ENCODE measurements around the gene MAD1L1. TPM values are rescaled to one million over a fixed set of nuclear protein-coding genes. Genes with fewer than 3 reads are reported as not detected.

MAD1L1 gene
- total and polyA plus RNA-seq, 8 donors, result 12.8 to 469 (median 27.3) TPM

DNA sequence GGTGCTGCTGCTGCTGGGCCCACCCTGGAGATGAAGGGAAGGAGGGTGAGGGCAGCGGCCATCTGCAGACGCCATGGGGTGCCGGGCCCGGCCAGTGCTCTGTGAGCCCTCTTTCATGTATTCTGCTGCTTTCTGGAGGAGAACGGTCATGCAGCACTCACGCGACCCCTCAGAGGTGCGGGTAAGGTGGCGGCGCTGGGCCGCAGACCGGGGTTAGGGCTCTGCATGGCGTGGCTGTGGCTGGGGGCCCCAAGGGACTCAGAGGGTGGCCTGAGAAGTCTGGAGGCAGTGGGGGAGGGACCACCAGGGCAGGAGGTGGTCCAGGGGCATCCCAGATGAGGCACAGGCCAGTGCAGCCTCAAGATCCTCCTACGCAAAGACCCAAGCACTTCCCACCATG lies 287.2 kb downstream of the MAD1L1 start:
- no peaks in the 10 kb centered on the region for H3K27me3 ChIP-seq
- peaks cover 0 to 19% (median under 1%) of the 10 kb centered on the region in 4 donors for H3K4me1 ChIP-seq
- 83 to 85% (median 83%) methylated on average over 13 to 14 of the region's 14 CpGs for WGBS, 5 donors
- H3K36me3 ChIP-seq, result peaks cover 0 to 8% (median 0%) of the 10 kb centered on the region in 4 donors
- no peak overlapping the region for H3K27ac ChIP-seq
- no peak overlapping the region for H3K4me3 ChIP-seq
- H3K9me3 ChIP-seq, result no peaks in the 10 kb centered on the region
- no peak for DNase-seq
- intact Hi-C loops (cut with DNase I; ENCODE audit: low total_unique reads), result no loop called here
- TF ChIP-seq POLR2AphosphoS5 (IDR thresholded peaks at IDR 0.05), result no peak

DNA sequence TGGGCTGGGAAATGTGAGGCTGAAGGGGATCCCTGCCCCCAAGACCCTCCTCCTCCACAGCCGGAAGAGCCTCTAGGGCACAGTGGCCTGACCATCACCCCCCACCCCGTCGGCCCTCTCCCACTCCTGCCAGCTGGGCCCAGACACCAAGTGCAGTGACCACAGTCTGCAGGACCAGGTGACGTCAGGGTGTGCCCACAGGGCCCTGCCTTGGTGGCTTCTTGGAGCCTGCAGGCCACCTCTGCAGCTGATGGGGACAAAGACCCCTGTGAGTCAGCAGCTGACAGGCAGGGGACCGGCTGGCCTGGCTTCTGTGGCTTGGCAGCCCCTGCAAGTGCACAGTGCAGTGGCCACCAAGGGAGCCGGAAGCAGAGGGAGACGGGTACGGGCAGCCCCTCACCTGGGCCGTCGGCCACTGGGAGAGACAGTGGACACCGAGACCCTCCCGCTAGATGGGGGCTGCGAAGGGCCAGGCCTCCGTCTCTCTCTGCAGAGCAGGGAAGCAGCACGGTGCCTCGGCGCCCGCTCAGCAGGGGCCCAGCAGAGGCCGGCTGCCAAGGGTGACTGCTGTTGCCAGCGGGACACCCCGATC lies 288.0 kb downstream of the MAD1L1 start:
- DNase-seq, result no peak
- intact Hi-C loops (cut with DNase I; ENCODE audit: low total_unique reads), result no loop called here
- WGBS, 5 donors, result 92 to 96% (median 93%) methylated on average over 5 to 21 of the region's 21 CpGs
- no peak for TF ChIP-seq CTCF (IDR thresholded peaks at IDR 0.05)
- no peak for TF ChIP-seq POLR2A (IDR thresholded peaks at IDR 0.05)
- Histone ChIP-seq H3K27ac (no peak overlapping the region), H3K27me3 (no peaks in the 10 kb centered on the region), H3K36me3 (peaks cover 0 to 8% (median 0%) of the 10 kb centered on the region in 4 donors), H3K4me1 (peaks cover 0 to 26% (median 1%) of the 10 kb centered on the region in 4 donors), H3K4me3 (no peak overlapping the region), H3K9me3 (no peaks in the 10 kb centered on the region)

DNA sequence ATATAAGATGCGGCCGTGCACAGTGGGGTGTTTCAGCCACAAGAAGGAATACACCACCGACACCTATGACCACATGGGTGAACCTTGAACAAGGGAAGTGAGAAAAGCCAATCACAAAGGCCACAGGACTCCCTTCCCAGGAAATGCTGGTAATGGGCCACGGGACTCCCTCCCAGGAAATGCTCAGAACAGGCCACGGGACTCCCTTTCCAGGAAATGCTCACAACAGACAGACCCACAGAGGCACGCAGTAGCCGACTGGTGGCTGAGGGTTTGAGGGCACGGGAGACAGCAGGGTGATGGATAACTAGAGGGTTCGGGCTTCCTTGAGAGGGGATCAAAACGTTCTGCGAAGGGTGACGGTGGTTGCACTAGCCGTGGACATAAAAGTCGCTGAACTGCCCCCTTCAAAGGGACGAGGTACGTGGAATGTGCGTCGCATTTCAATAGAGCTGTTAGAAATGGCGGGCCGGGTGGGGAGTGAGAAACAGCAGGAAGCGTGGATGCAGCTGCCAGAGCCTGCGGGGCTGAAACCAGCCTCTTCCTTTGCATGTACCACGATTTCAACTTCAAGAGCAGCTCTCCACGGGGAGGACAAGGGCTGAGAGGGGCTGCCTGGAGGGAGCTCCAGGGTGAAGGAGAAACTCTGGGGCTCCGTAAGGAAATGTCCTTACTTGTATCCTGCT lies 288.7 kb downstream of the MAD1L1 start:
- H3K9me3 ChIP-seq, result no peaks in the 10 kb centered on the region
- intact Hi-C loops (cut with DNase I; ENCODE audit: low total_unique reads), result no loop called here
- no peak for TF ChIP-seq POLR2AphosphoS5 (IDR thresholded peaks at IDR 0.05)
- TF ChIP-seq POLR2A (IDR thresholded peaks at IDR 0.05), result no peak
- TF ChIP-seq EP300 (IDR thresholded peaks at IDR 0.05), result no peak
- no peak for TF ChIP-seq CTCF (IDR thresholded peaks at IDR 0.05)
- peaks cover 0 to 8% (median 0%) of the 10 kb centered on the region in 4 donors for H3K36me3 ChIP-seq
- H3K27me3 ChIP-seq, result no peaks in the 10 kb centered on the region
- no peak overlapping the region for H3K27ac ChIP-seq
- no peak overlapping the region for H3K4me3 ChIP-seq
- peaks cover 0 to 28% (median 1%) of the 10 kb centered on the region in 4 donors for H3K4me1 ChIP-seq
- WGBS, 5 donors, result 66 to 79% (median 79%) methylated on average over 24 to 25 of the region's 25 CpGs
- no peak for DNase-seq

GRCh38 chr7:1943326-1943725 lies 289.4 kb downstream of the MAD1L1 start:
- 77 to 84% (median 79%) methylated on average over 11 of the region's 11 CpGs for WGBS, 5 donors
- TF ChIP-seq EP300 (IDR thresholded peaks at IDR 0.05) (no peak), POLR2A (IDR thresholded peaks at IDR 0.05) (no peak), CTCF (IDR thresholded peaks at IDR 0.05) (no peak), POLR2AphosphoS5 (IDR thresholded peaks at IDR 0.05) (no peak)
- Histone ChIP-seq H3K9me3 (no peaks in the 10 kb centered on the region), H3K4me1 (peaks cover 0 to 28% (median 1%) of the 10 kb centered on the region in 4 donors), H3K27me3 (no peaks in the 10 kb centered on the region), H3K27ac (no peak overlapping the region), H3K4me3 (no peak overlapping the region), H3K36me3 (peaks cover 0 to 8% (median 0%) of the 10 kb centered on the region in 4 donors)
- intact Hi-C loops (cut with DNase I; ENCODE audit: low total_unique reads), result no loop called here
- no peak for DNase-seq

DNA sequence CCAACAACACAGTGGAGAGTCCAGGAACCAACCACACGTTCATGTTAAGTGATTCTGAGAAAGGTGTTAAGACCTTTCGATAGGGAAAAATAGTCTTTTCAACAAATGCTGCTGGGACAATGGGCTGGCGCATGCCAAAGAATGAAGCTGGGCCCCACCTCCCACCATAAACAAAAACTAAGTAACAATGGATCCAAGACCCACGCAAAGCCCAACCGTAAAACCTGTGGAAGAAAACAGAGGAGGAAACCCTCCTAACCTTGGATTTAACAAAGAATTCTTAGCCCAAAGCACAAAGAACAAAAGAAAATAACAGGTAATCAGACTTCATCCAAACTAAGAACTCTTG lies 289.8 kb downstream of the MAD1L1 start:
- H3K27ac ChIP-seq, result no peak overlapping the region
- peaks cover 0 to 28% (median 1%) of the 10 kb centered on the region in 4 donors for H3K4me1 ChIP-seq
- TF ChIP-seq EP300 (IDR thresholded peaks at IDR 0.05), result no peak
- TF ChIP-seq POLR2AphosphoS5 (IDR thresholded peaks at IDR 0.05), result no peak
- TF ChIP-seq POLR2A (IDR thresholded peaks at IDR 0.05), result no peak
- TF ChIP-seq CTCF (IDR thresholded peaks at IDR 0.05), result no peak
- DNase-seq, result no peak
- H3K4me3 ChIP-seq, result no peak overlapping the region
- no peaks in the 10 kb centered on the region for H3K9me3 ChIP-seq
- H3K27me3 ChIP-seq, result no peaks in the 10 kb centered on the region
- intact Hi-C loops (cut with DNase I; ENCODE audit: low total_unique reads), result no loop called here
- 61 to 85% (median 78%) methylated on average over 5 of the region's 5 CpGs for WGBS, 5 donors
- peaks cover 0 to 8% (median 0%) of the 10 kb centered on the region in 4 donors for H3K36me3 ChIP-seq
